AG04450 (cell line): Measurements from ENCODE around the gene MPV17L. TPM values are rescaled to one million over a fixed set of nuclear protein-coding genes. Genes with fewer than 3 reads are reported as not detected.
"Not testable (repeated sequence)": the region's sequence is repeated elsewhere in the genome, so short reads cannot be mapped to it uniquely, and the experiment has no call there.

Source experiments
- CTCF ChIA-PET: fragments of 300-600, 350-600 bp; formaldehyde crosslinking; extraction: SDS; loops from one replicate; lab custom pipeline; 2022; ENCODE audit warnings: antibody characterized with exemption, inconsistent platforms; lab: Charles Lee
- POLR2A ChIA-PET: fragments of 350-600 bp; formaldehyde crosslinking; extraction: SDS; loops from one replicate; lab custom pipeline; 2021; ENCODE audit warnings: antibody characterized with exemption, inconsistent platforms; lab: Yijun Ruan, JAX
- DNase-seq: peaks from one replicate; pipeline ENCODE4 v3.0.0-alpha.2; 2011; ENCODE audit warnings: low read depth, low spot score
- H3K27ac ChIP-seq: one replicate; pipeline ENCODE4 v1.5.1; 2012; ENCODE audit warnings: low read depth, low read length, control low read depth
- H3K27me3 ChIP-seq: one replicate; pipeline ENCODE4 v1.6.0; 2012; ENCODE audit warnings: low read length; ENCODE audit not compliant: control insufficient read depth, insufficient read depth
- H3K4me3 ChIP-seq: 2 replicates; pipeline ENCODE4 v1.5.1; 2011; ENCODE audit warnings: mild to moderate bottlenecking, low read depth, low read length, control low read depth
- H3K9me3 ChIP-seq: 2 replicates; pipeline ENCODE4 v1.5.1; 2012; ENCODE audit warnings: low read length; ENCODE audit not compliant: control insufficient read depth, insufficient read depth
- CTCF ChIP-seq: IDR thresholded peaks from 2 replicates; pipeline ENCODE4 v1.5.1; 2011; ENCODE audit warnings: low read depth, low read length, control low read depth, inconsistent platforms
- polyA plus RNA-seq: library from polyadenylated mRNA; depleted of rRNA; stranded (reverse); fragments of >200 nt; gene quantifications from 2 replicates; pipeline ENCODE4 v1.2.3, GENCODE V29; 2011

The MPV17L gene
- polyA plus RNA-seq, 1 experiment: 0.11 TPM

- POLR2A ChIA-PET, H3K9me3 ChIP-seq, CTCF ChIA-PET, H3K27me3 ChIP-seq, H3K27ac ChIP-seq, H3K4me3 ChIP-seq, DNase-seq: not testable (repeated sequence)
These were observed 915 bp downstream of the MPV17L start for GRCh38 chr16:15396509-15396829.

- no peaks in the 10 kb centered on the region for H3K9me3 ChIP-seq
- H3K27me3 ChIP-seq: no peaks in the 10 kb centered on the region
- POLR2A ChIA-PET: no interaction called here
- no peak for DNase-seq
- CTCF ChIA-PET: no interaction called here
- H3K4me3 ChIP-seq: no peak overlapping the region
- H3K27ac ChIP-seq: no peak overlapping the region
- TF ChIP-seq CTCF: no peak
These were observed 1.5 kb downstream of the MPV17L start for GRCh38 chr16:15396948-15397594.

GRCh38 chr16:15398618-15399316 is 3.2 kb downstream of the MPV17L start:
- ChIA-PET CTCF (no interaction called here), POLR2A (interaction anchor here (0.6 kb wide), 1 partner anchor 104 kb away, joined by 3 read pairs; no protein-coding TSS in a partner anchor)
- H3K27me3 ChIP-seq: no peaks in the 10 kb centered on the region
- H3K27ac ChIP-seq: no peak overlapping the region
- DNase-seq: no peak
- no peaks in the 10 kb centered on the region for H3K9me3 ChIP-seq
- TF ChIP-seq CTCF: no peak
- H3K4me3 ChIP-seq: no peak overlapping the region

GRCh38 chr16:15399317-15399716 is 3.8 kb downstream of the MPV17L start:
- CTCF ChIA-PET: no interaction called here
- Histone ChIP-seq H3K9me3 (no peaks in the 10 kb centered on the region), H3K27ac (no peak overlapping the region), H3K27me3 (no peaks in the 10 kb centered on the region), H3K4me3 (no peak overlapping the region)
- POLR2A ChIA-PET: no interaction called here
- DNase-seq: no peak
- no peak for TF ChIP-seq CTCF

GRCh38 chr16:15400314-15400713 is 4.8 kb downstream of the MPV17L start:
- DNase-seq, POLR2A ChIA-PET, H3K27me3 ChIP-seq, CTCF ChIA-PET, H3K27ac ChIP-seq, H3K4me3 ChIP-seq, H3K9me3 ChIP-seq: not testable (repeated sequence)

- DNase-seq: no peak
- Histone ChIP-seq H3K9me3 (no peaks in the 10 kb centered on the region), H3K27ac (no peak overlapping the region), H3K4me3 (no peak overlapping the region), H3K27me3 (no peaks in the 10 kb centered on the region)
- ChIA-PET POLR2A (no interaction called here), CTCF (no interaction called here)
- TF ChIP-seq CTCF: no peak
These were observed 6.4 kb downstream of the MPV17L start for GRCh38 chr16:15401972-15402371.
